WTC11 (cell line): ENCODE data around the gene RBMS1. TPM values are rescaled to one million over a fixed set of nuclear protein-coding genes. Genes with fewer than 3 reads are reported as not detected.

ENCODE experiments used
- ATAC-seq: fragments of 200-7000 bp; cut with Tn5 transposase; 2 replicates; pipeline ENCODE4 v1.10.0; 2021; ENCODE audit warnings: mild to moderate bottlenecking, moderate library complexity
- CTCF ChIA-PET: fragments of 300-600 bp; sonication (Branson Sonifier 250); formaldehyde crosslinking; loops from one replicate; lab custom pipeline; 2021; ENCODE audit warnings: antibody characterized with exemption; lab: Charles Lee
- POLR2A ChIA-PET: fragments of 350-600 bp; sonication (Branson Sonifier 250); formaldehyde crosslinking; loops from one replicate; lab custom pipeline; 2021; ENCODE audit warnings: antibody characterized with exemption; lab: Charles Lee
- DNase-seq: peaks from one replicate; pipeline ENCODE4 v3.0.0; 2021; ENCODE audit warnings: low spot score
- H3K27ac Mint-ChIP-seq: 2 replicates; pipeline ENCODE4 v1.8.0; 2021; ENCODE audit warnings: mixed read lengths
- H3K27me3 Mint-ChIP-seq: 2 replicates; pipeline ENCODE4 v1.8.0; 2021; ENCODE audit warnings: low read depth, mild to moderate bottlenecking, moderate library complexity, mixed read lengths
- H3K36me3 Mint-ChIP-seq: 2 replicates; pipeline ENCODE4 v1.8.0; 2021; ENCODE audit warnings: mixed read lengths
- H3K4me1 Mint-ChIP-seq: 2 replicates; pipeline ENCODE4 v1.8.0; 2022; ENCODE audit warnings: mixed read lengths
- H3K4me3 Mint-ChIP-seq: 2 replicates; pipeline ENCODE4 v1.8.0; 2021; ENCODE audit warnings: mild to moderate bottlenecking, moderate library complexity, mixed read lengths
- H3K9me3 Mint-ChIP-seq: 2 replicates; pipeline ENCODE4 v1.8.0; 2021; ENCODE audit warnings: mixed read lengths
- ATF3 ChIP-seq: sonication (generic); formaldehyde crosslinking; conservative IDR thresholded peaks from 2 replicates; pipeline ENCODE4 v1.8.1; 2022; ENCODE audit warnings: mild to moderate bottlenecking, missing genetic modification reagents
- CBFB ChIP-seq: sonication (generic); formaldehyde crosslinking; IDR thresholded peaks from 2 replicates; pipeline ENCODE4 v1.8.1; 2022; ENCODE audit warnings: mild to moderate bottlenecking, low read depth, missing genetic modification reagents
- CREB1 ChIP-seq: sonication (generic); formaldehyde crosslinking; IDR thresholded peaks from 2 replicates; pipeline ENCODE4 v1.8.0; 2023; ENCODE audit warnings: mild to moderate bottlenecking, missing genetic modification reagents
- CREM ChIP-seq: sonication (generic); formaldehyde crosslinking; IDR thresholded peaks from 2 replicates; pipeline ENCODE4 v1.8.1; 2022; ENCODE audit warnings: mild to moderate bottlenecking, missing genetic modification reagents, moderate library complexity
- E2F4 ChIP-seq: sonication (generic); formaldehyde crosslinking; IDR thresholded peaks from 2 replicates; pipeline ENCODE4 v1.8.1; 2022; ENCODE audit warnings: low read depth, mild to moderate bottlenecking, moderate library complexity, missing genetic modification reagents, borderline replicate concordance
- FOXJ3 ChIP-seq: sonication (generic); formaldehyde crosslinking; IDR thresholded peaks from 2 replicates; pipeline ENCODE4 v1.9.0; 2021; ENCODE audit warnings: missing genetic modification reagents, mild to moderate bottlenecking, borderline replicate concordance
- GTF2I ChIP-seq: fragments of 250-450 bp; sonication (Bioruptor Pico); conservative IDR thresholded peaks from 2 replicates; pipeline ENCODE4 v1.4.0; 2021; ENCODE audit warnings: mild to moderate bottlenecking
- HMGXB4 ChIP-seq: sonication (generic); formaldehyde crosslinking; IDR thresholded peaks from 2 replicates; pipeline ENCODE4 v1.8.1; 2023; ENCODE audit warnings: mild to moderate bottlenecking, moderate library complexity, missing genetic modification reagents
- IRF1 ChIP-seq: sonication (generic); formaldehyde crosslinking; IDR thresholded peaks from 2 replicates; pipeline ENCODE4 v1.8.0; 2023; ENCODE audit warnings: missing genetic modification reagents
- NFYB ChIP-seq: sonication (generic); formaldehyde crosslinking; conservative IDR thresholded peaks from 2 replicates; pipeline ENCODE4 v1.8.0; 2022; ENCODE audit warnings: low read depth, missing genetic modification reagents
- NR1H2 ChIP-seq: sonication (generic); formaldehyde crosslinking; IDR thresholded peaks from 2 replicates; pipeline ENCODE4 v1.9.0; 2021; ENCODE audit warnings: mild to moderate bottlenecking, moderate library complexity, missing genetic modification reagents
- NR3C1 ChIP-seq: sonication (generic); formaldehyde crosslinking; conservative IDR thresholded peaks from 2 replicates; pipeline ENCODE4 v1.8.1; 2023; ENCODE audit warnings: low read depth, mild to moderate bottlenecking, missing genetic modification reagents
- PRRX2 ChIP-seq: fragments of 250-450 bp; sonication (Bioruptor Pico); IDR thresholded peaks from 2 replicates; pipeline ENCODE4 v1.8.0; 2021; ENCODE audit warnings: mild to moderate bottlenecking
- SMAD3 ChIP-seq: sonication (generic); formaldehyde crosslinking; IDR thresholded peaks from 2 replicates; pipeline ENCODE4 v1.8.0; 2022; ENCODE audit warnings: missing genetic modification reagents, mild to moderate bottlenecking, borderline replicate concordance
- TCF7 ChIP-seq: sonication (generic); formaldehyde crosslinking; IDR thresholded peaks from 2 replicates; pipeline ENCODE4 v1.8.0; 2022; ENCODE audit warnings: mild to moderate bottlenecking, low read depth, missing genetic modification reagents, moderate library complexity
- ZBTB21 ChIP-seq: sonication (generic); formaldehyde crosslinking; IDR thresholded peaks from 2 replicates; pipeline ENCODE4 v1.8.1; 2023; ENCODE audit warnings: mild to moderate bottlenecking, missing genetic modification reagents, borderline replicate concordance
- ZNF121 ChIP-seq: sonication (generic); formaldehyde crosslinking; IDR thresholded peaks from 2 replicates; pipeline ENCODE4 v1.8.0; 2023; ENCODE audit warnings: missing genetic modification reagents
- total RNA-seq: library from RNA; stranded (reverse); gene quantifications from 3 replicates; pipeline ENCODE4 v1.2.3, GENCODE V29; 2021
- TF ChIP-seq, protein P1 (sequence below): fragments of 250-450 bp; sonication (Bioruptor Pico); IDR thresholded peaks from 2 replicates; pipeline ENCODE4 v2.1.2; 2022; ENCODE audit warnings: mild to moderate bottlenecking, moderate library complexity
- TF ChIP-seq, protein P2 (sequence below): fragments of 250-450 bp; sonication (Bioruptor Pico); IDR thresholded peaks from 2 replicates; pipeline ENCODE4 v1.9.0; 2021; ENCODE audit warnings: mild to moderate bottlenecking

Gene RBMS1
- total RNA-seq, 1 experiment from 2014 or later = 56.3 TPM

- TF ChIP-seq, protein P1, sequence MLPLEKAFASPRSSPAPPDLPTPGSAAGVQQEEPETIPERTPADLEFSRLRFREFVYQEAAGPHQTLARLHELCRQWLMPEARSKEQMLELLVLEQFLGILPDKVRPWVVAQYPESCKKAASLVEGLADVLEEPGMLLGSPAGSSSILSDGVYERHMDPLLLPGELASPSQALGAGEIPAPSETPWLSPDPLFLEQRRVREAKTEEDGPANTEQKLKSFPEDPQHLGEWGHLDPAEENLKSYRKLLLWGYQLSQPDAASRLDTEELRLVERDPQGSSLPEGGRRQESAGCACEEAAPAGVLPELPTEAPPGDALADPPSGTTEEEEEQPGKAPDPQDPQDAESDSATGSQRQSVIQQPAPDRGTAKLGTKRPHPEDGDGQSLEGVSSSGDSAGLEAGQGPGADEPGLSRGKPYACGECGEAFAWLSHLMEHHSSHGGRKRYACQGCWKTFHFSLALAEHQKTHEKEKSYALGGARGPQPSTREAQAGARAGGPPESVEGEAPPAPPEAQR (CRISPR knock-in tag) = no peak
- TF ChIP-seq GTF2I (CRISPR knock-in tag) = no peak
These were observed 133.4 kb downstream of the RBMS1 start (continued) for GRCh38 chr2:160360089-160360757.

GRCh38 chr2:160358046-160358445 lies 135.6 kb downstream of the RBMS1 start:
- no peak overlapping the region for H3K4me3 Mint-ChIP-seq
- DNase-seq (no peak), ATAC-seq (no peak)
- ChIA-PET CTCF (interaction anchor here (1.3 kb wide), 1 partner anchor 33 kb away, joined by 6 read pairs; no protein-coding TSS in a partner anchor), POLR2A (no interaction called here)
- peaks cover 42% of the 10 kb centered on the region for H3K4me1 Mint-ChIP-seq
- H3K36me3 Mint-ChIP-seq = peaks cover 9% of the 10 kb centered on the region
- peaks cover 10% of the 10 kb centered on the region for H3K9me3 Mint-ChIP-seq
- H3K27me3 Mint-ChIP-seq = no peaks in the 10 kb centered on the region
- no peak for TF ChIP-seq CREB1 (CRISPR knock-in tag)
- TF ChIP-seq TCF7 (CRISPR knock-in tag) = no peak
- TF ChIP-seq, protein P2, sequence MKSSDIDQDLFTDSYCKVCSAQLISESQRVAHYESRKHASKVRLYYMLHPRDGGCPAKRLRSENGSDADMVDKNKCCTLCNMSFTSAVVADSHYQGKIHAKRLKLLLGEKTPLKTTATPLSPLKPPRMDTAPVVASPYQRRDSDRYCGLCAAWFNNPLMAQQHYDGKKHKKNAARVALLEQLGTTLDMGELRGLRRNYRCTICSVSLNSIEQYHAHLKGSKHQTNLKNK (CRISPR knock-in tag) = no peak
- TF ChIP-seq NFYB (CRISPR knock-in tag) = no peak
- no peak for TF ChIP-seq IRF1
- TF ChIP-seq PRRX2 (CRISPR knock-in tag) = no peak
- TF ChIP-seq ATF3 (CRISPR knock-in tag) = no peak
- no peak for TF ChIP-seq HMGXB4 (CRISPR knock-in tag)
- TF ChIP-seq E2F4 (CRISPR knock-in tag) = no peak
- TF ChIP-seq NR1H2 = no peak
- TF ChIP-seq NR3C1 (CRISPR knock-in tag) = no peak
- TF ChIP-seq ZBTB21 = no peak
- TF ChIP-seq SMAD3 (CRISPR knock-in tag) = no peak
- no peak for TF ChIP-seq GTF2I (CRISPR knock-in tag)
- TF ChIP-seq CBFB (CRISPR knock-in tag) = no peak
- no peak for TF ChIP-seq ZNF121 (CRISPR knock-in tag)
- H3K27ac Mint-ChIP-seq = no peak overlapping the region

DNA sequence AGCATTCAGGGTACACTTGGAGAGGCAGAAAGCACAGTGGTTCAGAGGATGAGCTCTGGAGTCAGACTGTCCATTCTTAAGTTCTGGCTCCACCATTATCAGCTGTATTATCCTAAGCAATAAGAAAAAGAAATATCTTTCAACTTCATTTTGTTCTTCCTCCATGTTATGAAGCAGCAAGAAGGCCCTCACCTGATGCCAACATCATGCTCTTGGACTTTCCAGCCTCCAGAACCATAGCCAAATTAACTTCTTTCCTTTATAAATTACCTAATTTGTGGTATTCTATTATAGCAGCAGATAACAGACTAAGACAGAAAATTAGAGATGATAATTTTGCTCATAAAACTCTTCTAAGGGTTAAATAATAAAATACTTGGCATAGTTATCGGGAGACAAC lies 137.1 kb downstream of the RBMS1 start:
- DNase-seq = no peak
- no peak for TF ChIP-seq TCF7 (CRISPR knock-in tag)
- no peak for TF ChIP-seq FOXJ3
- TF ChIP-seq CREM (CRISPR knock-in tag) = no peak
- H3K36me3 Mint-ChIP-seq = peaks cover 9% of the 10 kb centered on the region
- H3K4me3 Mint-ChIP-seq = no peak overlapping the region
- H3K27ac Mint-ChIP-seq = no peak overlapping the region
- ATAC-seq = no peak
- ChIA-PET POLR2A (no interaction called here), CTCF (no interaction called here)
- H3K4me1 Mint-ChIP-seq = peaks cover 44% of the 10 kb centered on the region
- H3K9me3 Mint-ChIP-seq = peaks cover 10% of the 10 kb centered on the region
- H3K27me3 Mint-ChIP-seq = no peaks in the 10 kb centered on the region
